H7 (cell line): Measurements from ENCODE around the gene USP5. TPM values are rescaled to one million over a fixed set of nuclear protein-coding genes. Genes with fewer than 3 reads are reported as not detected.

Source experiments
- DNase-seq: peaks from one replicate; pipeline ENCODE4 v3.0.0; 2012
- H3K27me3 ChIP-seq: 2 replicates; pipeline ENCODE4 v1.6.0; 2011; ENCODE audit warnings: mild to moderate bottlenecking, low read length; ENCODE audit not compliant: control insufficient read depth, insufficient read depth
- H3K36me3 ChIP-seq: replicated peaks from 2 replicates; pipeline ENCODE4 v1.5.1; 2011; ENCODE audit warnings: low read length; ENCODE audit not compliant: control insufficient read depth, insufficient read depth
- H3K4me3 ChIP-seq: 2 replicates; pipeline ENCODE4 v1.5.1; 2011; ENCODE audit warnings: low read depth, mild to moderate bottlenecking, control low read depth, low read length, moderate library complexity; ENCODE audit not compliant: insufficient read depth
- total RNA-seq: library from RNA; depleted of rRNA; stranded (reverse); fragments of >200 nt; shearing (Covaris generic); gene quantifications from 2 replicates; pipeline ENCODE4 v1.2.3, GENCODE V29; 2014; rRNA removed

The USP5 gene
- total RNA-seq, 1 experiment from 2014 or later: 112 TPM

GRCh38 chr12:6912164-6912935, 60.4 kb downstream of the USP5 start:
- DNase-seq: no peak
- Histone ChIP-seq H3K36me3 (peaks cover 10% of the 10 kb centered on the region), H3K4me3 (no peak overlapping the region), H3K27me3 (peaks cover 10% of the 10 kb centered on the region)

DNA sequence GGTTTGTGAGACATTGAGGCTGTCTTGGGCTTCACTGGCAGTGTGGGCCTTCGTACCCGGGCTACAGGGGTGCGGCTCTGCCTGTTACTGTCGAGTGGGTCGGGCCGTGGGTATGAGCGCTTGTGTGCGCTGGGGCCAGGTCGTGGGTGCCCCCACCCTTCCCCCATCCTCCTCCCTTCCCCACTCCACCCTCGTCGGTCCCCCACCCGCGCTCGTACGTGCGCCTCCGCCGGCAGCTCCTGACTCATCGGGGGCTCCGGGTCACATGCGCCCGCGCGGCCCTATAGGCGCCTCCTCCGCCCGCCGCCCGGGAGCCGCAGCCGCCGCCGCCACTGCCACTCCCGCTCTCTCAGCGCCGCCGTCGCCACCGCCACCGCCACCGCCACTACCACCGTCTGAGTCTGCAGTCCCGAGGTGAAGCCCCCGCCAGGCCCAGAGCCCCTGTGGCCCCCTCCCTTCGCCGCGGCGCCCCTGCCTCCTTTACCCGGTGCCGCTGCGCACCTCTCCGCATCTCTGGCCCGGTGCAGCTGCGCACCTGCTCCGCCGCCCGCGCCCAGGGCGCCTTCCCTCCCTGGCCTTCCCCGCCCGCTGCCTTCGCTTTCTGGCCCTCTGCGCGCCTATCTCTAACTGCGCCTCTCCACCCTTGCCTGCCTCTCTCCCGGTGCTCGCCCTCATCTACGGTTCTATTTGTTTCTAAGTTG, 62.4 kb downstream of the USP5 start, which contains the start of gene ENO2:
ENO2 (plus strand) TSS at position 335 of the 701 bp plus-strand sequence. CDS start 1,253 bp downstream, outside the sequence.
- Histone ChIP-seq H3K4me3 (peak within 1 kb of the TSS; percentile 82), H3K27me3 (peaks cover 10% of the 10 kb centered on the region), H3K36me3 (peaks cover 14% of the 10 kb centered on the region)
- DNase-seq: peak; percentile 85

DNA sequence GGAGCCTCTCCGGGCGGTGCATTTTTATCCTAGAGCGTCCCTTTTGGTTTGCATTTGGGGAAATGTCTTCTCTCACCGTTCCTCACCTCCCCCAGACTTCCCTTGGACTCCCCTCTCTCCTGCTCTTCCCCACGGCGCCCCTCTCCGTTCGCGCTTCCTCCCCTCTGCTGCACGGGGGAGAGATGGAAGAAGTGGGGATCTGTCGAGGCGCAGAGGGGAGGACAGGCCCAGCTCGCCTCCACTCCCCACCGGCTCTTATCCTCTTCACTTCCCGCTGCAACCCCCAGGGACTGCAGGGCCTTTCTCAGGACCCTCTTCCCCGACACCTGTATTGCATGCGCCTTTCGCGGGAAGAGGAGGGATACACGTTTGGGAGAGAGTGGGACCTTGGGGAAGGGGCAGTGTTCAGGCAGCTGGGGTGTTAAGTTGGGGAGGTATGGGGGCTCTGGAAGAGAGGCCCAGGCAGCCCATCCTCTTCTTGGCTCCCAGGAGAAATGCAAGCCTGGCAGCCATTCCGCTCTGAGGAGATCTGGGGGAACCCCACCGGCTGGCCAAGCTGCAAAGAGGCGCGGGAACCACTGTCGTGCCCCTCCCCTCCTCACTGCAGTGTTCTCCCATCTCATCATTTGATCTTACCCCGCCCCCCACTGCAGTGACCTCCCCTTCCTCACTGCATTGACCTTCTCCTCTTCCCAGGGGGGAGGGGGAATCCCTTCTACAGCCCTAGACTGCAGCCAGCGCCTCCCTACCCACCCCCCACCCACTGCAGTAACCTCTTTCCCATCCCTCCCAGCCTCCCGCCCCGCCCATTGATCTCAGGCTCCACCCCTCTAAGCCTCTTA, 63.2 kb downstream of the USP5 start:
- Histone ChIP-seq H3K4me3 (peak overlapping the region; percentile 82), H3K27me3 (peaks cover 10% of the 10 kb centered on the region), H3K36me3 (peaks cover 15% of the 10 kb centered on the region)
- DNase-seq: peak; percentile 92

DNA sequence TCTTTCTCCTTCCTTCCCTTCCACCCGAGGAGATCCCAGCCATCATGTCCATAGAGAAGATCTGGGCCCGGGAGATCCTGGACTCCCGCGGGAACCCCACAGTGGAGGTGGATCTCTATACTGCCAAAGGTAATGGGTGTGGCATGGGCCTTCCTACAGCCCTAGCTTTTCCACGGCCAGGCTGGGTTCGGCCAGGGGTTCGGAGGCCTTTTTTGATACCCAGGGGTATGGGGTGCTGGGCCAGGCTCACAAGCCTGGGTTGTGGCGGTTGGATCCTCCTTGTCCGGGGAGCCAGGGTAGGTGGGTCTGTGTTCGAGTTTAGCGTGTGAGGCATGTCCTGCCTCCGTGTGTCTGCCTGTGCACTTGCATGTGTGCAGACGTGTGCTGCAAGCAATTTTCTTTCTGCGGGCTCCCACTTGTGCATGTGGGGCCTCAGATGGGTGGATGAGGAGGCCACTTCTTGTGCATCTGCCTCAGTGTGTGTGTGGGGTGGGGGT, 63.9 kb downstream of the USP5 start:
- Histone ChIP-seq H3K27me3 (peaks cover 9% of the 10 kb centered on the region), H3K36me3 (peaks cover 15% of the 10 kb centered on the region), H3K4me3 (peak overlapping the region; percentile 25)
- DNase-seq: no peak

Other genes with a start within 250 kb of the USP5 start
- gene CHD4, start 244.8 kb upstream of the USP5 start, total RNA-seq: 236 and 245 TPM in 2 replicates
- 0.04 TPM in 1 of 2 replicates, not detected in the other for gene LPAR5, start 216.2 kb upstream of the USP5 start, total RNA-seq
- 0.80 and 3.6 TPM in 2 replicates for gene ACRBP, start 204.7 kb upstream of the USP5 start, total RNA-seq
- gene ING4, start 189.0 kb upstream of the USP5 start, total RNA-seq: 26.9 and 31.2 TPM in 2 replicates
- gene ZNF384, start 162.8 kb upstream of the USP5 start, total RNA-seq: 34.4 and 40.3 TPM in 2 replicates
- 0.42 and 1.4 TPM in 2 replicates for gene PIANP, start 151.3 kb upstream of the USP5 start, total RNA-seq
- gene COPS7A, start 128.1 kb upstream of the USP5 start, total RNA-seq: 72.1 and 77.6 TPM in 2 replicates
- gene MLF2, start 99.0 kb upstream of the USP5 start, total RNA-seq: 293 and 322 TPM in 2 replicates
- 237 and 270 TPM in 2 replicates for gene PTMS, start 85.8 kb upstream of the USP5 start, total RNA-seq
- 0.35 and 2.0 TPM in 2 replicates for gene LAG3, start 79.6 kb upstream of the USP5 start, total RNA-seq
- gene CD4, start 62.6 kb upstream of the USP5 start, total RNA-seq: 0.66 and 0.81 TPM in 2 replicates
- gene GPR162, start 30.3 kb upstream of the USP5 start, total RNA-seq: 5.4 and 7.0 TPM in 2 replicates
- gene P3H3, start 23.7 kb upstream of the USP5 start, total RNA-seq: 38.0 and 46.9 TPM in 2 replicates
- 1.5 and 5.5 TPM in 2 replicates for gene GNB3, start 11.2 kb upstream of the USP5 start, total RNA-seq
- 85.6 and 115 TPM in 2 replicates for gene CDCA3, start 864 bp upstream of the USP5 start, total RNA-seq
- gene TPI1, start 15.4 kb downstream of the USP5 start, total RNA-seq: 1,353 and 1,607 TPM in 2 replicates
- 28.7 and 29.4 TPM in 2 replicates for gene SPSB2, start 21.2 kb downstream of the USP5 start, total RNA-seq
- gene LRRC23, start 52.7 kb downstream of the USP5 start, total RNA-seq: 4.6 and 5.7 TPM in 2 replicates
- 47.4 and 59.0 TPM in 2 replicates for gene ENO2, start 62.4 kb downstream of the USP5 start, total RNA-seq
- 11.4 and 13.4 TPM in 2 replicates for gene ATN1, start 75.8 kb downstream of the USP5 start, total RNA-seq
- gene RNU7-1, start 91.7 kb downstream of the USP5 start, total RNA-seq: not detected in 2 replicates
- gene C12orf57, start 91.9 kb downstream of the USP5 start, total RNA-seq: 136 and 153 TPM in 2 replicates
- gene PTPN6, start 99.2 kb downstream of the USP5 start, total RNA-seq: 25.0 and 34.3 TPM in 2 replicates
- gene PHB2, start 118.5 kb downstream of the USP5 start, total RNA-seq: 482 and 560 TPM in 2 replicates
- 56.6 and 59.5 TPM in 2 replicates for gene EMG1, start 118.8 kb downstream of the USP5 start, total RNA-seq
- 14.4 and 16.9 TPM in 2 replicates for gene LPCAT3, start 166.3 kb downstream of the USP5 start, total RNA-seq
- 4.4 and 4.8 TPM in 2 replicates for gene C1S, start 208.6 kb downstream of the USP5 start, total RNA-seq
- 1.1 and 8.2 TPM in 2 replicates for gene C1R, start 240.3 kb downstream of the USP5 start, total RNA-seq